ENCODE measurements around the gene KCND1. TPM values are rescaled to one million over a fixed set of nuclear protein-coding genes. Genes with fewer than 3 reads are reported as not detected.

Gene KCND1
- total and polyA plus RNA-seq, 7 experiments from 2014 or later = 0.07 to 5.8 (median 1.9) TPM; not detected in 1

- H3K9me3 Mint-ChIP-seq = peaks cover 0 to 5% (median 0%) of the 10 kb centered on the region in 11 donors
- H3K27ac Mint-ChIP-seq = no peak overlapping the region
- Histone ChIP-seq H3K27me3 (ENCODE audit: control insufficient read depth in 2 of 2, insufficient read depth in 2 of 2, low read length in 2 of 2) (no peaks in the 10 kb centered on the region), H3K9me3 (ENCODE audit: control insufficient read depth in 2 of 3, low read length in 3 of 3) (no peaks in the 10 kb centered on the region), H3K36me3 (ENCODE audit: control insufficient read depth in 2 of 3, insufficient read depth in 3 of 3, low read length in 3 of 3) (peaks cover 0 to 26% (median 0%) of the 10 kb centered on the region in 3 experiments), H3K27ac (ENCODE audit: low read depth, low read length) (no peak overlapping the region), H3K4me3 (ENCODE audit: low read length) (peak overlapping the region; percentile 30), H3K4me1 (ENCODE audit: control insufficient read depth in 2 of 2, insufficient read depth in 2 of 2, low read length in 2 of 2) (peaks cover 0 to 8% of the 10 kb centered on the region in 2 donors)
- peak overlapping the region in 9 of 10 donors; percentile 12 to 72 (median 57) for H3K4me3 Mint-ChIP-seq
- POLR2A ChIA-PET = interaction anchor here (0.7 to 1.6 kb wide), 7 partner anchors 11 to 138 kb away, joined by 3 to 14 read pairs (median 4); partner anchors contain the start of genes GRIPAP1 and OTUD5
- DNase-seq = peak in 4 of 9 donors; percentile 17 to 28 (median 22)
- ATAC-seq = peak; percentile 74
- no peaks in the 10 kb centered on the region for H3K27me3 Mint-ChIP-seq
- H3K4me1 Mint-ChIP-seq = peaks cover 6 to 17% (median 12%) of the 10 kb centered on the region in 7 donors
- intact Hi-C loops (cut with micrococcal nuclease) = loop anchor here (1.0 to 10.0 kb wide), 4 partner anchors 71 to 147 kb away; partner anchors contain the start of gene TFE3 (in 1 of the 2)
- CTCF ChIA-PET = interaction anchor here (1.0 to 1.4 kb wide), 2 partner anchors 13 to 148 kb away, joined by 3 read pairs; no protein-coding TSS in a partner anchor
- peaks cover 5 to 16% (median 9%) of the 10 kb centered on the region in 5 donors for H3K36me3 Mint-ChIP-seq
These were observed 848 bp upstream of the KCND1 start for GRCh38 chrX:48972220-48973164.

GRCh38 chrX:48969471-48969870 is 2.2 kb downstream of the KCND1 start:
- DNase-seq (no peak), ATAC-seq (no peak)
- peaks cover 0 to 4% (median 0%) of the 10 kb centered on the region in 3 experiments for H3K36me3 ChIP-seq (ENCODE audit: control insufficient read depth in 2 of 3, insufficient read depth in 3 of 3, low read length in 3 of 3)
- POLR2A ChIA-PET = no interaction called here
- H3K4me3 ChIP-seq (ENCODE audit: low read length) = no peak overlapping the region
- H3K4me1 ChIP-seq (ENCODE audit: control insufficient read depth in 2 of 2, insufficient read depth in 2 of 2, low read length in 2 of 2) = peaks cover 0 to 8% of the 10 kb centered on the region in 2 donors
- H3K27me3 Mint-ChIP-seq = no peaks in the 10 kb centered on the region
- peaks cover 5 to 13% (median 12%) of the 10 kb centered on the region in 7 donors for H3K4me1 Mint-ChIP-seq
- peaks cover 0 to 10% (median under 1%) of the 10 kb centered on the region in 5 donors for H3K36me3 Mint-ChIP-seq
- H3K27me3 ChIP-seq (ENCODE audit: control insufficient read depth in 2 of 2, insufficient read depth in 2 of 2, low read length in 2 of 2) = no peaks in the 10 kb centered on the region
- H3K4me3 Mint-ChIP-seq = no peak overlapping the region
- peaks cover 0 to 6% (median 0%) of the 10 kb centered on the region in 11 donors for H3K9me3 Mint-ChIP-seq
- no peak overlapping the region for H3K27ac Mint-ChIP-seq
- intact Hi-C loops (cut with micrococcal nuclease) = no loop called here
- no peak overlapping the region for H3K27ac ChIP-seq (ENCODE audit: low read depth, low read length)
- no peaks in the 10 kb centered on the region for H3K9me3 ChIP-seq (ENCODE audit: control insufficient read depth in 2 of 3, low read length in 3 of 3)
- CTCF ChIA-PET = no interaction called here

GRCh38 chrX:48968377-48968776 is 3.3 kb downstream of the KCND1 start:
- Histone ChIP-seq H3K27ac (ENCODE audit: low read depth, low read length) (no peak overlapping the region), H3K27me3 (ENCODE audit: control insufficient read depth in 2 of 2, insufficient read depth in 2 of 2, low read length in 2 of 2) (no peaks in the 10 kb centered on the region), H3K36me3 (ENCODE audit: control insufficient read depth in 2 of 3, insufficient read depth in 3 of 3, low read length in 3 of 3) (no peaks in the 10 kb centered on the region), H3K4me1 (ENCODE audit: control insufficient read depth in 2 of 2, insufficient read depth in 2 of 2, low read length in 2 of 2) (peaks cover 0 to 8% of the 10 kb centered on the region in 2 donors), H3K9me3 (ENCODE audit: control insufficient read depth in 2 of 3, low read length in 3 of 3) (no peaks in the 10 kb centered on the region), H3K4me3 (ENCODE audit: low read length) (no peak overlapping the region)
- H3K4me3 Mint-ChIP-seq = no peak overlapping the region
- peaks cover 0 to 13% (median 0%) of the 10 kb centered on the region in 5 donors for H3K36me3 Mint-ChIP-seq
- H3K27ac Mint-ChIP-seq = no peak overlapping the region
- peaks cover 0 to 6% (median 0%) of the 10 kb centered on the region in 11 donors for H3K9me3 Mint-ChIP-seq
- ChIA-PET POLR2A (interaction anchor here (0.7 kb wide), 1 partner anchor 11 kb away, joined by 3 read pairs; the partner anchor contains the start of gene OTUD5), CTCF (no interaction called here)
- H3K27me3 Mint-ChIP-seq = no peaks in the 10 kb centered on the region
- DNase-seq = no peak
- intact Hi-C loops (cut with micrococcal nuclease) = no loop called here
- no peak for ATAC-seq
- H3K4me1 Mint-ChIP-seq = peaks cover 5 to 17% (median 12%) of the 10 kb centered on the region in 7 donors

- ChIA-PET CTCF (no interaction called here), POLR2A (no interaction called here)
- Histone ChIP-seq H3K4me3 (ENCODE audit: low read length) (no peak overlapping the region), H3K36me3 (ENCODE audit: control insufficient read depth in 2 of 3, insufficient read depth in 3 of 3, low read length in 3 of 3) (no peaks in the 10 kb centered on the region), H3K27me3 (ENCODE audit: control insufficient read depth in 2 of 2, insufficient read depth in 2 of 2, low read length in 2 of 2) (no peaks in the 10 kb centered on the region), H3K27ac (ENCODE audit: low read depth, low read length) (no peak overlapping the region), H3K4me1 (ENCODE audit: control insufficient read depth in 2 of 2, insufficient read depth in 2 of 2, low read length in 2 of 2) (peaks cover 0 to 3% of the 10 kb centered on the region in 2 donors), H3K9me3 (ENCODE audit: control insufficient read depth in 2 of 3, low read length in 3 of 3) (no peaks in the 10 kb centered on the region)
- H3K4me3 Mint-ChIP-seq = no peak overlapping the region
- no peak for ATAC-seq
- no peaks in the 10 kb centered on the region for H3K27me3 Mint-ChIP-seq
- H3K9me3 Mint-ChIP-seq = peaks cover 0 to 2% (median 0%) of the 10 kb centered on the region in 11 donors
- H3K4me1 Mint-ChIP-seq = peaks cover 0 to 4% (median 0%) of the 10 kb centered on the region in 7 donors
- no peak for DNase-seq
- no peak overlapping the region for H3K27ac Mint-ChIP-seq
- peaks cover 0 to 8% (median 0%) of the 10 kb centered on the region in 5 donors for H3K36me3 Mint-ChIP-seq
- intact Hi-C loops (cut with micrococcal nuclease) = no loop called here
These were observed 4.7 kb downstream of the KCND1 start for GRCh38 chrX:48966796-48967579.

- intact Hi-C loops (cut with micrococcal nuclease) = no loop called here
- Histone ChIP-seq H3K27me3 (ENCODE audit: control insufficient read depth in 2 of 2, insufficient read depth in 2 of 2, low read length in 2 of 2) (no peaks in the 10 kb centered on the region), H3K4me1 (ENCODE audit: control insufficient read depth in 2 of 2, insufficient read depth in 2 of 2, low read length in 2 of 2) (no peaks in the 10 kb centered on the region), H3K4me3 (ENCODE audit: low read length) (no peak overlapping the region), H3K36me3 (ENCODE audit: control insufficient read depth in 2 of 3, insufficient read depth in 3 of 3, low read length in 3 of 3) (no peaks in the 10 kb centered on the region), H3K9me3 (ENCODE audit: control insufficient read depth in 2 of 3, low read length in 3 of 3) (no peaks in the 10 kb centered on the region), H3K27ac (ENCODE audit: low read depth, low read length) (no peak overlapping the region)
- CTCF ChIA-PET = no interaction called here
- Mint-ChIP-seq H3K9me3 (peaks cover 0 to 2% (median 0%) of the 10 kb centered on the region in 11 donors), H3K4me3 (no peak overlapping the region), H3K36me3 (peaks cover 0 to 11% (median 0%) of the 10 kb centered on the region in 5 donors), H3K4me1 (peaks cover 0 to 4% (median 0%) of the 10 kb centered on the region in 7 donors), H3K27me3 (no peaks in the 10 kb centered on the region), H3K27ac (no peak overlapping the region)
- POLR2A ChIA-PET = no interaction called here
- DNase-seq = no peak
- no peak for ATAC-seq
These were observed 5.7 kb downstream of the KCND1 start for GRCh38 chrX:48965959-48966358.

- no peaks in the 10 kb centered on the region for H3K27me3 ChIP-seq (ENCODE audit: control insufficient read depth in 2 of 2, insufficient read depth in 2 of 2, low read length in 2 of 2)
- DNase-seq = no peak
- Mint-ChIP-seq H3K9me3 (peaks cover 0 to 4% (median 0%) of the 10 kb centered on the region in 11 donors), H3K4me1 (peaks cover under 1 to 18% (median 14%) of the 10 kb centered on the region in 7 donors), H3K27ac (peak overlapping the region in 3 of 9 donors; percentile 42 to 83 (median 47)), H3K36me3 (peaks cover 0 to 11% (median 0%) of the 10 kb centered on the region in 5 donors), H3K27me3 (peaks cover 0 to 2% (median 0%) of the 10 kb centered on the region in 5 donors), H3K4me3 (no peak overlapping the region)
- no peak overlapping the region for H3K4me3 ChIP-seq (ENCODE audit: low read length)
- POLR2A ChIA-PET = interaction anchor here (0.6 to 1.2 kb wide), 3 partner anchors 10 to 81 kb away, joined by 3 to 4 read pairs (median 3); partner anchors contain the start of gene KCND1
- H3K27ac ChIP-seq (ENCODE audit: low read depth, low read length) = no peak overlapping the region
- intact Hi-C loops (cut with micrococcal nuclease) = no loop called here
- H3K4me1 ChIP-seq (ENCODE audit: control insufficient read depth in 2 of 2, insufficient read depth in 2 of 2, low read length in 2 of 2) = peaks cover 7 to 8% of the 10 kb centered on the region in 2 donors
- no peaks in the 10 kb centered on the region for H3K36me3 ChIP-seq (ENCODE audit: control insufficient read depth in 2 of 3, insufficient read depth in 3 of 3, low read length in 3 of 3)
- CTCF ChIA-PET = interaction anchor here (0.7 kb wide), 1 partner anchor 785 kb away, joined by 3 read pairs; no protein-coding TSS in a partner anchor
- H3K9me3 ChIP-seq (ENCODE audit: control insufficient read depth in 2 of 3, low read length in 3 of 3) = no peaks in the 10 kb centered on the region
- no peak for ATAC-seq
These were observed 10.0 kb downstream of the KCND1 start for GRCh38 chrX:48961585-48962091.
